ENCODE results near the gene CDK14.

The CDK14 gene

DNA sequence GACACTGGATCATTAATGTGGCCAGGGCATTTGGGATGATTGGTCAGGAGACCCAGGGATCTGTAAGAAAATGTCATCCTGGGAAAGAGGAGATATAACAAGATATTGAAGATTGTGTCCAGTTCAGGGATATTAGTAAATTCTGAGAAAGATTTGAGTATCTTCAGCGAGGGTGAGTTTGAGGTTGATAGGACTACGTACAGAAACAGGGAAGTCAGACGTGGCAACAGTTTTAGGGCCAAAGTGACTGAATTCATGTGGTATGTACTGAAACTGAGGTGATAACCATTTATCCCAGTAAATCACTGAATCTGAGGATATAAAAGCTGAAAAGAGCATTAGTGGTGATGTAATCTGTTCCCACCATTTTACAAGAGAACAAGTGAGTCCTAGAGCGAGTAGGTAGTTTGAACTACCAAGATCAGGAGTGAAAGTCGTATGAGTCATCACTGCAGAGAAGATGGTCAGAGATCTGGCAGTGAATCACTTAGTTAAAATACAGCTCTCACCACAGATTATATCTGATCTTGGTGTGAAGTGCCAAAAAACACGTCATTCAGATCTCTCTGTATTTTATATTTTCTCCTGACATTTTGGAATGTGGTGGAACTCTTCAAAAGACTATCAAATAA, 220.5 kb downstream of the CDK14 start:
- H3K36me3 ChIP-seq (ENCODE audit: control insufficient read depth, insufficient read depth, low read length) = no peaks in the 10 kb centered on the region
- DNase-seq (ENCODE audit: low read depth, low spot score) = no peak
- H3K27me3 ChIP-seq (ENCODE audit: control insufficient read depth, insufficient read depth, low read length) = no peaks in the 10 kb centered on the region
- no peaks in the 10 kb centered on the region for H3K9me3 ChIP-seq (ENCODE audit: control insufficient read depth, insufficient read depth, low read length)
- 100% methylated on average over 1 of the region's 6 CpGs for WGBS (ENCODE audit: insufficient coverage, insufficient read length)
- no peaks in the 10 kb centered on the region for H3K4me1 ChIP-seq (ENCODE audit: control insufficient read depth, insufficient read depth, low read length)
- no peak overlapping the region for H3K27ac ChIP-seq (ENCODE audit: low read length)
- no peak overlapping the region for H3K4me3 ChIP-seq (ENCODE audit: low read length)

- no peak overlapping the region for H3K4me3 ChIP-seq (ENCODE audit: low read length)
- H3K9me3 ChIP-seq (ENCODE audit: control insufficient read depth, insufficient read depth, low read length) = no peaks in the 10 kb centered on the region
- no peaks in the 10 kb centered on the region for H3K4me1 ChIP-seq (ENCODE audit: control insufficient read depth, insufficient read depth, low read length)
- no peak overlapping the region for H3K27ac ChIP-seq (ENCODE audit: low read length)
- DNase-seq (ENCODE audit: low read depth, low spot score) = no peak
- H3K36me3 ChIP-seq (ENCODE audit: control insufficient read depth, insufficient read depth, low read length) = no peaks in the 10 kb centered on the region
- H3K27me3 ChIP-seq (ENCODE audit: control insufficient read depth, insufficient read depth, low read length) = no peaks in the 10 kb centered on the region
- WGBS (ENCODE audit: insufficient coverage, insufficient read length) = no CpG with 5 or more reads among the region's 4 CpGs
Observed at GRCh38 chr7:90817151-90817550, 221.0 kb downstream of the CDK14 start.

DNA sequence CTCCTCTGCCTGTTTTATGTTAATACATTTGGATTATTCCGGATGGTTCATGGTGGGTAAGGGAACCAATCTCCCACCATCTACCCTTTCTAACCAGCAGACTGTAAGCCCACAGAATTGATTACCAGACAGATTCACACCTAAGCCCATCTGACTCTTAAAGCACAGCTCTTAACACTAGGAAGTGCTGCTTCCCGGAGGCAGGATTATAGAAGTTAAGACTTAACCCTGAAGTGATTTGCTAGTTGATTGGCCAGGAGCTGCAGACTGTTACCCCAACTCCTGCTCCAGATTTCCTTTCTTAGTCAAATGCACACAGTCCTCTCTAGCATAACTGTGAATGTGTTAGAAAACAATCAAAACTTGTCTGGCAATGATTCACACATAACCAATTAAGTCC, 221.7 kb downstream of the CDK14 start:
- Histone ChIP-seq H3K9me3 (ENCODE audit: control insufficient read depth, insufficient read depth, low read length) (no peaks in the 10 kb centered on the region), H3K27ac (ENCODE audit: low read length) (no peak overlapping the region), H3K4me1 (ENCODE audit: control insufficient read depth, insufficient read depth, low read length) (no peaks in the 10 kb centered on the region), H3K27me3 (ENCODE audit: control insufficient read depth, insufficient read depth, low read length) (no peaks in the 10 kb centered on the region), H3K36me3 (ENCODE audit: control insufficient read depth, insufficient read depth, low read length) (no peaks in the 10 kb centered on the region), H3K4me3 (ENCODE audit: low read length) (no peak overlapping the region)
- no peak for DNase-seq (ENCODE audit: low read depth, low spot score)
- WGBS (ENCODE audit: insufficient coverage, insufficient read length) = no CpG with 5 or more reads among the region's 2 CpGs

DNA sequence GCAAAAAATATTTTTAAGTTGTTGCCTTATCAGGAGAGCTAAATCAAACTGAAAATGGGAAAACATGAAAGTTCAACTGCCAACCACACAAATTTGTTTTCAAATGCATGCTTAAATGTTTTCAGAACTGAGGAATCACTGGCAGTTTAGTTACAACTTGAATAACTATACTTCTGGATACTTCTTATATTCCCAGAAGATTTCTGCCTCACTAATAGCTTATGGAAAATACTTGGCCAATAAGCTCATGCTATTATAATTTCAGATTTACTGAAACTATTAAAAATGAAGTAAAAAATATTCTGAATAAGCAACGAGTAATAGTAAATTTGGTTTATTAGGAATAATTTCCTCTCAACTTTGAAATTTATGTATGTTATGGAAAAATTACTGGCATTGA, 222.2 kb downstream of the CDK14 start:
- 100% methylated on average over 1 of the region's 1 CpG for WGBS (ENCODE audit: insufficient coverage, insufficient read length)
- no peak overlapping the region for H3K4me3 ChIP-seq (ENCODE audit: low read length)

DNA sequence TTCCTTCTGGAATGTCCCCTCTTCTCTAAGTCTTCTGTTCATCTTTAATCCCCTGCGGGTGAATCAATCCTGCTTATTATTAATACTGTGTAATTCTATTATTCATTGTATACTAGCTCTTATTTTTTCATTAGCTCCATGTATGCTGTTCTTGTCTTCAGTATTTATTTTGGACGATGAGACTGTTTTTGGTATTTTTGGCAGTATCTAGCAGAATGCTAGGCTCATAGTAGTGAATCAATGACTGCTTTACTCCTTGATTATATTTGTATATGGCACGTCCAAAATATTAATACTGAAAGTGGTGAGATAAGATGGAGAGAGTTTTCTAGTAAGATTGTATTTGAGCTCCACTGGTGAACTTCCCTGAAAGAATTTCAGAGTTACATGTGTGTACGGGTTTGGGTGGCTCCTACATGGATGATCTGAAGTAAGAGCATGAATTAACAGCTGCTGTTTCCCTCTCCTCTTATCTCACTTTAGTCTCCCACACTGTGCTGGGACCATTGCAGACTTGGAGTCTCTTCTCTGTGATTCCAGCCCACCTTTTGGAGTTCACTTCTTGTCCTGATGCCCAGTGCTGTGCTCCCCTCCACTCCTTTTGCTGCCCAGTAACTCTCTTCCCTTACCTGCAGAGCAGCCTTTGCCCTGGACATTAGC, 226.0 kb downstream of the CDK14 start:
- Histone ChIP-seq H3K36me3 (ENCODE audit: control insufficient read depth, insufficient read depth, low read length) (no peaks in the 10 kb centered on the region), H3K27me3 (ENCODE audit: control insufficient read depth, insufficient read depth, low read length) (no peaks in the 10 kb centered on the region), H3K9me3 (ENCODE audit: control insufficient read depth, insufficient read depth, low read length) (no peaks in the 10 kb centered on the region), H3K4me1 (ENCODE audit: control insufficient read depth, insufficient read depth, low read length) (no peaks in the 10 kb centered on the region), H3K4me3 (ENCODE audit: low read length) (no peak overlapping the region), H3K27ac (ENCODE audit: low read length) (no peak overlapping the region)
- no CpG with 5 or more reads among the region's 4 CpGs for WGBS (ENCODE audit: insufficient coverage, insufficient read length)
- no peak for DNase-seq (ENCODE audit: low read depth, low spot score)

More for the DNA sequence above, 222.2 kb downstream of the CDK14 start:
- Histone ChIP-seq H3K4me1 (ENCODE audit: control insufficient read depth, insufficient read depth, low read length) (no peaks in the 10 kb centered on the region), H3K9me3 (ENCODE audit: control insufficient read depth, insufficient read depth, low read length) (no peaks in the 10 kb centered on the region), H3K27ac (ENCODE audit: low read length) (no peak overlapping the region), H3K27me3 (ENCODE audit: control insufficient read depth, insufficient read depth, low read length) (no peaks in the 10 kb centered on the region), H3K36me3 (ENCODE audit: control insufficient read depth, insufficient read depth, low read length) (no peaks in the 10 kb centered on the region)
- DNase-seq (ENCODE audit: low read depth, low spot score) = no peak

GRCh38 chr7:90824386-90825307, 228.5 kb downstream of the CDK14 start:
- Histone ChIP-seq H3K9me3 (ENCODE audit: control insufficient read depth, insufficient read depth, low read length) (no peaks in the 10 kb centered on the region; the same call in 1 of the 2 replicates), H3K27me3 (ENCODE audit: control insufficient read depth, insufficient read depth, low read length) (no peaks in the 10 kb centered on the region), H3K4me3 (ENCODE audit: low read length) (no peak overlapping the region), H3K36me3 (ENCODE audit: control insufficient read depth, insufficient read depth, low read length) (no peaks in the 10 kb centered on the region), H3K4me1 (ENCODE audit: control insufficient read depth, insufficient read depth, low read length) (no peaks in the 10 kb centered on the region), H3K27ac (ENCODE audit: low read length) (no peak overlapping the region)
- DNase-seq (ENCODE audit: low read depth, low spot score) = no peak
- WGBS (ENCODE audit: insufficient coverage, insufficient read length) = no CpG with 5 or more reads among the region's 5 CpGs

GRCh38 chr7:90825779-90826178, 229.7 kb downstream of the CDK14 start:
- no peaks in the 10 kb centered on the region for H3K27me3 ChIP-seq (ENCODE audit: control insufficient read depth, insufficient read depth, low read length)
- no peak for DNase-seq (ENCODE audit: low read depth, low spot score)
- no peaks in the 10 kb centered on the region for H3K4me1 ChIP-seq (ENCODE audit: control insufficient read depth, insufficient read depth, low read length)
- no CpG with 5 or more reads among the region's 2 CpGs for WGBS (ENCODE audit: insufficient coverage, insufficient read length)
- no peak overlapping the region for H3K4me3 ChIP-seq (ENCODE audit: low read length)
- no peak overlapping the region for H3K27ac ChIP-seq (ENCODE audit: low read length)
- H3K9me3 ChIP-seq (ENCODE audit: control insufficient read depth, insufficient read depth, low read length) = no peaks in the 10 kb centered on the region; the same call in 1 of the 2 replicates
- H3K36me3 ChIP-seq (ENCODE audit: control insufficient read depth, insufficient read depth, low read length) = no peaks in the 10 kb centered on the region

GRCh38 chr7:90828601-90829000, 232.5 kb downstream of the CDK14 start:
- Histone ChIP-seq H3K27me3 (ENCODE audit: control insufficient read depth, insufficient read depth, low read length) (no peaks in the 10 kb centered on the region), H3K36me3 (ENCODE audit: control insufficient read depth, insufficient read depth, low read length) (no peaks in the 10 kb centered on the region), H3K9me3 (ENCODE audit: control insufficient read depth, insufficient read depth, low read length) (no peaks in the 10 kb centered on the region; the same call in 1 of the 2 replicates), H3K4me3 (ENCODE audit: low read length) (no peak overlapping the region), H3K27ac (ENCODE audit: low read length) (no peak overlapping the region), H3K4me1 (ENCODE audit: control insufficient read depth, insufficient read depth, low read length) (no peaks in the 10 kb centered on the region)
- DNase-seq (ENCODE audit: low read depth, low spot score) = no peak
- no CpG with 5 or more reads among the region's 3 CpGs for WGBS (ENCODE audit: insufficient coverage, insufficient read length)

DNA sequence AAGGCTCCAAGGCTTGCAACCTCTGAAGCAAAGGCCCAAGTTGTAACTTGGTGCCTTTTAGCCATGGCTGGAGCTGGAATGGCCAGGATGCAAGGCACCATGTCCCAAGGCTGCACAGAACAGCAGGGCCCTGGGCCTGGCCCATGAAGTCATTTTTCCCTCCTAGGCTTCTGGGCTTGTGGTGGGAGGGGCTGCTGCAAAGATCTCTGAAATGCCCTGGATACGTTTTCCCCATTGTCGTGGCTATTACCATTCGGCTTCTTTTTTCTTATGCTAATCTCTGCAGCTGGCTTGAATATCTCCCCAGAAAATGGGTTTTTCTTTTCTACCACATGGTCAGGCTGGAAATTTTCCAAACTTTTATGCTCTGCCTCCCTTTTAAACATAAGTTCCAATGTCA, 234.2 kb downstream of the CDK14 start:
- no CpG with 5 or more reads among the region's 3 CpGs for WGBS (ENCODE audit: insufficient coverage, insufficient read length)
- no peaks in the 10 kb centered on the region; the same call in 1 of the 2 replicates for H3K9me3 ChIP-seq (ENCODE audit: control insufficient read depth, insufficient read depth, low read length)
- peak; percentile 16 for DNase-seq (ENCODE audit: low read depth, low spot score)
- H3K4me3 ChIP-seq (ENCODE audit: low read length) = no peak overlapping the region
- H3K27me3 ChIP-seq (ENCODE audit: control insufficient read depth, insufficient read depth, low read length) = no peaks in the 10 kb centered on the region
- no peaks in the 10 kb centered on the region for H3K36me3 ChIP-seq (ENCODE audit: control insufficient read depth, insufficient read depth, low read length)
- no peaks in the 10 kb centered on the region for H3K4me1 ChIP-seq (ENCODE audit: control insufficient read depth, insufficient read depth, low read length)
- H3K27ac ChIP-seq (ENCODE audit: low read length) = no peak overlapping the region

DNA sequence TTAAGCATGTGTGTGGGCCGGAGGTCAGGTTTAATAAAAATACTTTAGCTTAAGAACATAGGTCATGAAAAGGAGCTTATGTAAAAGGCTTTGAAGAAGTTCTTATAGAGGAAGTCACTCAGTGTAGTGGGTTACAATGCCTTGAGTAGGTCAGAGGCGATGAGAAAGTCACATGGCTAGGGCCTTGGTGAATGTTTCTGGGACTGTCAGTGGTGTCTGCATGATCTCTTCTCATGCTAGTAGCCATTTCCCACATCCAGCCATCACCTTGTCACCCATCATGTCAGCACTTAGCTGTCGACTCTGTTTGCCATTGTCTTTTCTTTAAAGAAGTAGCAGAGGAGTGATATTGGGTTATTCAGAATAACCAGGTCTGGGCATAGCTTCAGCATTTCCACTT, 236.6 kb downstream of the CDK14 start:
- H3K27ac ChIP-seq (ENCODE audit: low read length) = no peak overlapping the region
- no peaks in the 10 kb centered on the region for H3K36me3 ChIP-seq (ENCODE audit: control insufficient read depth, insufficient read depth, low read length)
- H3K4me3 ChIP-seq (ENCODE audit: low read length) = no peak overlapping the region
- DNase-seq (ENCODE audit: low read depth, low spot score) = no peak
- no CpG with 5 or more reads among the region's 3 CpGs for WGBS (ENCODE audit: insufficient coverage, insufficient read length)
- H3K27me3 ChIP-seq (ENCODE audit: control insufficient read depth, insufficient read depth, low read length) = no peaks in the 10 kb centered on the region
- H3K4me1 ChIP-seq (ENCODE audit: control insufficient read depth, insufficient read depth, low read length) = no peaks in the 10 kb centered on the region
- H3K9me3 ChIP-seq (ENCODE audit: control insufficient read depth, insufficient read depth, low read length) = no peaks in the 10 kb centered on the region; the same call in 1 of the 2 replicates

Measured in iPS DF 6.9 (cell line).